ENCODE measurements around the gene CACNA2D4. TPM values are rescaled to one million over a fixed set of nuclear protein-coding genes. Genes with fewer than 3 reads are reported as not detected.

The CACNA2D4 gene
- total RNA-seq, 4 donors from 2014 or later = 3.3 to 29.1 (median 11.5) TPM

- TF ChIP-seq CTCF (IDR thresholded peaks at IDR 0.05; ENCODE audit: low read depth) = no peak
These were observed 3.1 kb downstream of the CACNA2D4 start for GRCh38 chr12:1915082-1915968.

- TF ChIP-seq CTCF (IDR thresholded peaks at IDR 0.05; ENCODE audit: low read depth) = no peak
These were observed 4.1 kb downstream of the CACNA2D4 start for GRCh38 chr12:1914114-1914911.

GRCh38 chr12:1913377-1914113, 4.9 kb downstream of the CACNA2D4 start:
- TF ChIP-seq CTCF (IDR thresholded peaks at IDR 0.05; ENCODE audit: low read depth) = no peak

- no peak for TF ChIP-seq CTCF (IDR thresholded peaks at IDR 0.05; ENCODE audit: low read depth)
These were observed 5.7 kb downstream of the CACNA2D4 start for GRCh38 chr12:1912580-1913376.

GRCh38 chr12:1911598-1912575, 6.6 kb downstream of the CACNA2D4 start:
- TF ChIP-seq CTCF (IDR thresholded peaks at IDR 0.05; ENCODE audit: low read depth) = no peak

GRCh38 chr12:1910468-1910867, 8.0 kb downstream of the CACNA2D4 start:
- TF ChIP-seq CTCF (IDR thresholded peaks at IDR 0.05; ENCODE audit: low read depth) = no peak
